Measurements from ENCODE around the gene CCDC148. TPM values are rescaled to one million over a fixed set of nuclear protein-coding genes. Genes with fewer than 3 reads are reported as not detected.

CCDC148 gene
- total and polyA plus RNA-seq, 2 donors (not counting 3 experiments of a cell fraction or from before 2014, with no cell fraction given), result 0.04 to 0.69 TPM

GRCh38 chr2:158131919-158132566 is 324.5 kb downstream of the CCDC148 start:
- CTCF ChIA-PET, result no interaction called here
- Histone ChIP-seq H4K20me1 (replicated peaks; ENCODE audit: control insufficient read depth, extremely low read depth, insufficient read depth, low read length) (no peaks in the 10 kb centered on the region), H3K36me3 (ENCODE audit: control insufficient read depth in 2 of 2, extremely low read depth in 1 of 2, insufficient read depth in 2 of 2, low read length in 2 of 2) (no peaks in the 10 kb centered on the region), H3K27ac (ENCODE audit: insufficient read depth, low read depth, low read length) (no peak overlapping the region), H3K9me1 (replicated peaks; ENCODE audit: control insufficient read depth, extremely low read depth, insufficient read depth, low read length) (no peaks in the 10 kb centered on the region), H3K9me3 (replicated peaks; ENCODE audit: control insufficient read depth, insufficient read depth, low read length) (no peaks in the 10 kb centered on the region), H3K79me2 (ENCODE audit: control insufficient read depth, insufficient read depth, low read length) (no peaks in the 10 kb centered on the region), H3K4me2 (ENCODE audit: insufficient read depth, low read length) (no peak overlapping the region), H3K27me3 (ENCODE audit: control insufficient read depth in 2 of 2, insufficient read depth in 2 of 2, low read length in 2 of 2) (no peaks in the 10 kb centered on the region), H3K4me3 (replicated peaks in 1 of 3; ENCODE audit: insufficient read depth in 1 of 3, low read depth in 1 of 3, low read length in 3 of 3) (no peak overlapping the region), H2AFZ (ENCODE audit: low read depth, low read length) (no peak overlapping the region), H3K4me1 (ENCODE audit: control insufficient read depth, extremely low read depth, insufficient read depth, low read length) (no peaks in the 10 kb centered on the region), H3K9ac (replicated peaks; ENCODE audit: extremely low read depth, insufficient read depth, low read length) (no peak overlapping the region)
- intact Hi-C loops (cut with micrococcal nuclease), result no loop called here
- POLR2A ChIA-PET, result no interaction called here
- dilution Hi-C loops (cut with MboI; ENCODE audit: extremely low pct_ligation_motif_present, low sequenced_read_pairs), result no loop called here
- BruUV-seq (replicated peaks), result no TSS peak
- TF ChIP-seq MYC (IDR thresholded peaks at IDR 0.05; ENCODE audit: low read depth, low read length) (no peak), FOS (IDR thresholded peaks at IDR 0.05; ENCODE audit: borderline replicate concordance, insufficient read depth, low read length) (no peak), GATA2 (IDR thresholded peaks at IDR 0.05; ENCODE audit: insufficient read depth, insufficient read length, low read depth, low read length) (no peak), POLR2AphosphoS5 (IDR thresholded peaks at IDR 0.05; ENCODE audit: insufficient read depth, low read depth, low read length) (no peak), POLR2A (IDR thresholded peaks at IDR 0.05; ENCODE audit: low read depth, low read length) (no peak), JUN (IDR thresholded peaks at IDR 0.05; ENCODE audit: borderline replicate concordance, insufficient read depth, insufficient read length, low read depth) (no peak)
- TF ChIP-seq, protein P1, sequence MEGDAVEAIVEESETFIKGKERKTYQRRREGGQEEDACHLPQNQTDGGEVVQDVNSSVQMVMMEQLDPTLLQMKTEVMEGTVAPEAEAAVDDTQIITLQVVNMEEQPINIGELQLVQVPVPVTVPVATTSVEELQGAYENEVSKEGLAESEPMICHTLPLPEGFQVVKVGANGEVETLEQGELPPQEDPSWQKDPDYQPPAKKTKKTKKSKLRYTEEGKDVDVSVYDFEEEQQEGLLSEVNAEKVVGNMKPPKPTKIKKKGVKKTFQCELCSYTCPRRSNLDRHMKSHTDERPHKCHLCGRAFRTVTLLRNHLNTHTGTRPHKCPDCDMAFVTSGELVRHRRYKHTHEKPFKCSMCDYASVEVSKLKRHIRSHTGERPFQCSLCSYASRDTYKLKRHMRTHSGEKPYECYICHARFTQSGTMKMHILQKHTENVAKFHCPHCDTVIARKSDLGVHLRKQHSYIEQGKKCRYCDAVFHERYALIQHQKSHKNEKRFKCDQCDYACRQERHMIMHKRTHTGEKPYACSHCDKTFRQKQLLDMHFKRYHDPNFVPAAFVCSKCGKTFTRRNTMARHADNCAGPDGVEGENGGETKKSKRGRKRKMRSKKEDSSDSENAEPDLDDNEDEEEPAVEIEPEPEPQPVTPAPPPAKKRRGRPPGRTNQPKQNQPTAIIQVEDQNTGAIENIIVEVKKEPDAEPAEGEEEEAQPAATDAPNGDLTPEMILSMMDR (IDR thresholded peaks at IDR 0.05; ENCODE audit: extremely low read depth in 1 of 2, insufficient read depth in 1 of 2, low read depth in 1 of 2, low read length in 2 of 2), result no peak
- no peak for DNase-seq (ENCODE audit: low read depth, low spot score)
- FAIRE-seq, result no peak

All from endothelial cell of umbilical vein (primary cell).